WERI-Rb-1 (cell line): ENCODE measurements around the gene ADCY2.

Experiments used
- DNase-seq: peaks from one replicate; pipeline ENCODE4 v3.0.0-alpha.2; 2020
- H3K27ac ChIP-seq: fragments of 250-450 bp; sonication (Bioruptor Pico); 2 replicates; pipeline ENCODE4 v1.5.1; 2020; ENCODE audit warnings: mild to moderate bottlenecking, moderate library complexity
- H3K27me3 ChIP-seq: fragments of 250-450 bp; sonication (Bioruptor Pico); 2 replicates; pipeline ENCODE4 v1.5.1; 2021; ENCODE audit warnings: mild to moderate bottlenecking, low read depth, moderate library complexity; ENCODE audit not compliant: insufficient read depth, severe bottlenecking
- H3K36me3 ChIP-seq: fragments of 250-450 bp; sonication (Bioruptor Pico); 2 replicates; pipeline ENCODE4 v1.5.1; 2020; ENCODE audit warnings: mild to moderate bottlenecking, moderate library complexity
- H3K4me3 ChIP-seq: 2 replicates; pipeline ENCODE4 v1.5.1; 2011; ENCODE audit warnings: low read depth, mild to moderate bottlenecking, control low read depth, low read length
- H3K9me3 ChIP-seq: fragments of 250-450 bp; sonication (Bioruptor Pico); 2 replicates; pipeline ENCODE4 v1.5.1; 2021; ENCODE audit warnings: mild to moderate bottlenecking, moderate library complexity; ENCODE audit not compliant: severe bottlenecking
- TF ChIP-seq, protein P1 (sequence below): IDR thresholded peaks from 2 replicates; pipeline ENCODE4 v1.5.1; 2011; ENCODE audit warnings: low read depth, mild to moderate bottlenecking, control low read depth, inconsistent platforms, low read length

ADCY2 gene

GRCh38 chr5:7801891-7802614 lies 406.1 kb downstream of the ADCY2 start:
- TF ChIP-seq, protein P1, sequence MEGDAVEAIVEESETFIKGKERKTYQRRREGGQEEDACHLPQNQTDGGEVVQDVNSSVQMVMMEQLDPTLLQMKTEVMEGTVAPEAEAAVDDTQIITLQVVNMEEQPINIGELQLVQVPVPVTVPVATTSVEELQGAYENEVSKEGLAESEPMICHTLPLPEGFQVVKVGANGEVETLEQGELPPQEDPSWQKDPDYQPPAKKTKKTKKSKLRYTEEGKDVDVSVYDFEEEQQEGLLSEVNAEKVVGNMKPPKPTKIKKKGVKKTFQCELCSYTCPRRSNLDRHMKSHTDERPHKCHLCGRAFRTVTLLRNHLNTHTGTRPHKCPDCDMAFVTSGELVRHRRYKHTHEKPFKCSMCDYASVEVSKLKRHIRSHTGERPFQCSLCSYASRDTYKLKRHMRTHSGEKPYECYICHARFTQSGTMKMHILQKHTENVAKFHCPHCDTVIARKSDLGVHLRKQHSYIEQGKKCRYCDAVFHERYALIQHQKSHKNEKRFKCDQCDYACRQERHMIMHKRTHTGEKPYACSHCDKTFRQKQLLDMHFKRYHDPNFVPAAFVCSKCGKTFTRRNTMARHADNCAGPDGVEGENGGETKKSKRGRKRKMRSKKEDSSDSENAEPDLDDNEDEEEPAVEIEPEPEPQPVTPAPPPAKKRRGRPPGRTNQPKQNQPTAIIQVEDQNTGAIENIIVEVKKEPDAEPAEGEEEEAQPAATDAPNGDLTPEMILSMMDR: no peak
- Histone ChIP-seq H3K27me3 (no peaks in the 10 kb centered on the region), H3K9me3 (no peaks in the 10 kb centered on the region), H3K27ac (no peak overlapping the region), H3K4me3 (no peak overlapping the region), H3K36me3 (peaks cover 44% of the 10 kb centered on the region)
- no peak for DNase-seq

DNA sequence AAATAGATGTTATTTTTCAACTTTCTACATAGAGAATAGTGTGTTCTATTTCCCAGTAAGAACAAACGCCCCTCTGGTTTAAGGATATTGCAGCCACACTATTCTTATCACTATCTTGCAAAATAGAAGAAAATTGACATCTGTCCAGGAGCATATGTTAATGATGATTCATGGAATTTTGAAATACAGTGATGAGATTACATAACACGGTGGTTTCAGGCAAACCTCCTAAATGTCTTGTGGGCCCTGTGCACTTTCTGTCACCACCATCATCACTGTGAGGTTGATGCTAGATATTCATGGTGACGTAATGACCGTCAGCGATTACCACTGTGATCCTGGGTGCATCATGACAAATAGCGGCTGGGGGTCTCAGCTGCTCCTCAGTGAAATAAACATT lies 406.9 kb downstream of the ADCY2 start:
- no peak for DNase-seq
- H3K27me3 ChIP-seq: no peaks in the 10 kb centered on the region
- TF ChIP-seq, protein P1: no peak
- H3K36me3 ChIP-seq: peaks cover 50% of the 10 kb centered on the region
- no peaks in the 10 kb centered on the region for H3K9me3 ChIP-seq
- no peak overlapping the region for H3K27ac ChIP-seq
- no peak overlapping the region for H3K4me3 ChIP-seq

DNA sequence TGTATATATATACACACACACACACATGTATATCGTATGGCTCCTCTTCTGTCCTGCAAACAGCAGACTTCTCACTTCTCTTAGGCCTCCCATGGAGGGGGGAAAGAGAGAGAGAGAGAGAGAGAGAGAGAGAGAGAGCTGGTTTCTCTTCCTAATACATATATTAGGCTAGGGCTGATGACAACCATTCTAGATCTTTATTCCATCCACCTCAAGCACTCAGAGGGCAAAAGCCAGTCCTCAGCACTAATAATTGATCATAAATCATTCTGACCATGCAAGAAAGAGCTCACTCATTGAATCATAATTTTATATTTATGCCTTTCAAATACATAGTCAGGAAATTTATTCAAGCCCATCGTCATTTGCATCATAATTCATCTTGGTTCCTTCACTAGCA lies 408.0 kb downstream of the ADCY2 start:
- Histone ChIP-seq H3K4me3 (no peak overlapping the region), H3K27ac (no peak overlapping the region), H3K27me3 (no peaks in the 10 kb centered on the region), H3K36me3 (peaks cover 59% of the 10 kb centered on the region), H3K9me3 (no peaks in the 10 kb centered on the region)
- TF ChIP-seq, protein P1: no peak
- DNase-seq: no peak

DNA sequence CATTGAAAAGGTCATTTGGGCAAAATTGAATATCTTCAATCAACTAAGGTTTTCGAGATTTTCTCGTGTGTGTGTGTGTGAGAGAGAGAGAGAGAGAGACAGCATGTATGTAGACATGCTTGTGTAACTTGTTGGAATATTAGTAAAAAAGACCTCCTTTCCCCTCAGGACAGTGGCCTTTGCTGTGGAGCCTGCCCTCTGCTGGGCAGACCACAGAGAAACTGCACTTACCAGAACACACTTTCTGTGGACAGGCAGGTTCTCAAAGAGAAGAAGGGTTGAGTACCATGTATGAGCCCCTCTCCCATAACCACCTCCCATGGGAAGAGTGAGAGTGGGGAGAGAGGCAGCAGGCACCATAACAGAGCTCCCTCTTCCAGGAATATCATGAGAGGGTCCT lies 409.4 kb downstream of the ADCY2 start:
- peak; percentile 43 for DNase-seq
- TF ChIP-seq, protein P1: peak; percentile 75
- Histone ChIP-seq H3K27me3 (no peaks in the 10 kb centered on the region), H3K4me3 (no peak overlapping the region), H3K9me3 (no peaks in the 10 kb centered on the region), H3K27ac (no peak overlapping the region), H3K36me3 (peaks cover 56% of the 10 kb centered on the region)

GRCh38 chr5:7808998-7809397 lies 413.1 kb downstream of the ADCY2 start:
- Histone ChIP-seq H3K36me3 (peaks cover 42% of the 10 kb centered on the region), H3K27ac (no peak overlapping the region), H3K9me3 (no peaks in the 10 kb centered on the region), H3K27me3 (no peaks in the 10 kb centered on the region), H3K4me3 (no peak overlapping the region)
- DNase-seq: no peak
- TF ChIP-seq, protein P1: no peak

DNA sequence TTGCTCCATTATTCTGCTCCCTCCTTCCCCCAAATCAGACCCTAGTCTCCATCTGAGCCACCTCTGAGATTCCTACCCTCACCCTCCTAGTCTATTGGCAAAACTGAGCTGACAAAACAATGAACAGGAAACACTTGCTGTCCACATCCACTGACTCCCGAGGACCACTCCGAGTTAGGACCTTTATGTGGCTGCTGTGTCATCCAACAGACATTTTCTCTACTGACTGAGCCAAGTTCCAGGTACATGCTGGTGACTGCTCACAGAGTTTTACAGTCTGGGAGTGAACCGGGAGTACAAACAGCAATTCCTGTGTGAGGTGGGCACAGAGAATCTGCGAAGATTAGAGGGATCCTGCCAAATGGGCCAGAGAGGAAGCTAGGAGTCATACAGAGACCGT lies 415.8 kb downstream of the ADCY2 start:
- no peak overlapping the region for H3K4me3 ChIP-seq
- H3K27ac ChIP-seq: no peak overlapping the region
- no peak for DNase-seq
- H3K27me3 ChIP-seq: no peaks in the 10 kb centered on the region
- H3K36me3 ChIP-seq: peaks cover 26% of the 10 kb centered on the region
- no peaks in the 10 kb centered on the region for H3K9me3 ChIP-seq
- TF ChIP-seq, protein P1: no peak
